Measurements from ENCODE around the gene B9D2.

DNA sequence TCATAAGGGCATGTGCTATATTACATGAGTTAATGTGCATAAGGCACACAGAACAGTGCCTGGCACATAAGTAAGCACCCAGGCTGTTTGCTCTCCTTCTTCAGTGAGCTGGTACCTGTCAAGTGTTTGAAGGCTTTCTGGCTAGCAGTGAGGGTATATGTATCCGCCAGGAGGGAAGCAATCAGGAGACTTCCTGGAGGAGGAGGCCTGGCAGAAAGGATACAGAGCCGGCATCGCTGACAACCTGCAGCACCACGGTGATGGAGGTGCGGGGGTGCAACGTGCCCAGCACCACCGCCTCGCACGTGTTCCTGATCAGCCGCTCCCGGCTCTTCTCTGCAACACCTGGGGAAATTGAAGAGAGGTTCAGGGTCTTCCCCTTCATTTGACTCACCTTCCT is 27.7 kb upstream of the B9D2 start:
- TF ChIP-seq EZH2phosphoT487 (IDR thresholded peaks at IDR 0.05) (no peak), EZH2 (IDR thresholded peaks at IDR 0.05) (no peak)

All from neural progenitor cell (in vitro differentiated cells).